ENCODE data around the gene GAREM2.

GAREM2 gene

DNA sequence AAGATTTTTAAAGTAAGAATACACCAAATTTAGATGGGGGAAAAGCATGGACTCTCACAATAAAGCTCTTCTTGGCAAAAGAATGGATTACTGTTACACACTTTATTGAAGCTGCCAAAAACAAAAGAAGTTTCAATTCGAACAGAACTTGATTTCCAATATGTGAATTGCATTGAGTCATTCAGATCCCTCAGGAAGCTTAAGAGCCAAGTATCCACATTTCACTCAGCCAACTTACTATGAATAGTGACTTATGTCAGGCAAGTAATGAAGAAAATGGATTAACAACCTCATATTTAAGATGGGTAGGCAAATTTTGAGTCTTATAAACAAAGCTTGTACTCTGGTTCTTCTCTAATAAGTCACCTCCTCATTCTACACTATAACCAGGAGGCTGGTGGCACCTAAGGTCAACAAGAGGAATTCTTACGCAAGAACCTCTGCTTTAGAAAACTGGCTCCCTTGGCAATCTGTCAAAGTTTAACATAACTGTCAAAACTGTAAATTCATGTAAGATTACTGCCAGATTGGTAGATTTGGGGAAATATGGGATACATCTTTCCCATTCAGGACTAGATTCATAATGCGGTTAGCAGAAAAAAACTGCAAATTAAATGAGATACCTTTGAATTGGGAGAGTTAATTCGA lies 65.5 kb downstream of the GAREM2 start:
- DNase-seq = no peak

Measured in islet precursor cell (in vitro differentiated cells).